Activated CD4-positive, alpha-beta memory T cell treated with anti-CD3 and anti-CD28 coated beads, Interleukin-2, amount 10 ng/mL, durations not matched to agents 7 days and 5 days (primary cell): ENCODE data around the gene COTL1. TPM values are rescaled to one million over a fixed set of nuclear protein-coding genes. Genes with fewer than 3 reads are reported as not detected.

ENCODE experiments used
- CTCF ChIA-PET: fragments of 350-600 bp; sonication (Branson Sonifier 250); formaldehyde crosslinking; loops from one replicate; lab custom pipeline; 2021; ENCODE audit warnings: antibody characterized with exemption, inconsistent platforms; lab: Charles Lee
- POLR2A ChIA-PET: fragments of 350-600 bp; sonication (Branson Sonifier 250); formaldehyde crosslinking; loops from one replicate; lab custom pipeline; 2021; ENCODE audit warnings: antibody characterized with exemption; lab: Charles Lee
- DNase-seq: peaks from one replicate; pipeline ENCODE4 v3.0.0-alpha.2; 2020
- H3K27ac Mint-ChIP-seq: one replicate; pipeline ENCODE4 v1.8.0; 2021; ENCODE audit warnings: mild to moderate bottlenecking, mixed read lengths
- H3K27me3 Mint-ChIP-seq: one replicate; pipeline ENCODE4 v1.8.0; 2021; ENCODE audit warnings: mixed read lengths
- H3K36me3 Mint-ChIP-seq: one replicate; pipeline ENCODE4 v1.8.0; 2021; ENCODE audit warnings: low read depth, mixed read lengths
- H3K4me1 Mint-ChIP-seq: one replicate; pipeline ENCODE4 v1.8.0; 2021; ENCODE audit warnings: mixed read lengths
- H3K4me3 Mint-ChIP-seq: one replicate; pipeline ENCODE4 v1.8.0; 2021; ENCODE audit warnings: mild to moderate bottlenecking, mixed read lengths
- H3K9me3 Mint-ChIP-seq: one replicate; pipeline ENCODE4 v1.8.0; 2021; ENCODE audit warnings: mixed read lengths
- total RNA-seq, 2 experiments: library from RNA; stranded (reverse); gene quantifications; one replicate each; pipeline ENCODE4 v1.2.3, GENCODE V29; 2021

The COTL1 gene
- total RNA-seq, 2 experiments from 2014 or later = 676 to 689 TPM

GRCh38 chr16:84543253-84543652 is 74.6 kb downstream of the COTL1 start:
- ChIA-PET CTCF (interaction anchor here (0.7 to 1.0 kb wide), 3 partner anchors 13 to 477 kb away, joined by 3 to 4 read pairs (median 3); no protein-coding TSS in a partner anchor), POLR2A (interaction anchor here (3.3 kb wide), 1 partner anchor 24 kb away, joined by 18 read pairs; no protein-coding TSS in a partner anchor)
- Mint-ChIP-seq H3K27me3 (no peaks in the 10 kb centered on the region), H3K9me3 (no peaks in the 10 kb centered on the region), H3K36me3 (peaks cover 32% of the 10 kb centered on the region), H3K4me3 (no peak overlapping the region), H3K27ac (no peak overlapping the region), H3K4me1 (peaks cover 31% of the 10 kb centered on the region)
- DNase-seq = no peak

GRCh38 chr16:84541999-84542817 is 75.7 kb downstream of the COTL1 start:
- no peak overlapping the region for H3K4me3 Mint-ChIP-seq
- ChIA-PET CTCF (interaction anchor here (0.6 to 1.1 kb wide), 4 partner anchors 14 to 109 kb away, joined by 3 to 4 read pairs (median 4); no protein-coding TSS in a partner anchor), POLR2A (interaction anchor here (1.2 to 3.3 kb wide), 2 partner anchors 12 to 23 kb away, joined by 4 to 18 read pairs; no protein-coding TSS in a partner anchor)
- H3K4me1 Mint-ChIP-seq = peaks cover 32% of the 10 kb centered on the region
- H3K36me3 Mint-ChIP-seq = peaks cover 34% of the 10 kb centered on the region
- H3K27me3 Mint-ChIP-seq = no peaks in the 10 kb centered on the region
- no peak for DNase-seq
- no peak overlapping the region for H3K27ac Mint-ChIP-seq
- no peaks in the 10 kb centered on the region for H3K9me3 Mint-ChIP-seq

GRCh38 chr16:84540194-84540593 is 77.7 kb downstream of the COTL1 start:
- CTCF ChIA-PET = interaction anchor here (0.7 to 1.6 kb wide), 4 partner anchors 9 to 198 kb away, joined by 3 to 4 read pairs (median 4); no protein-coding TSS in a partner anchor
- Mint-ChIP-seq H3K9me3 (no peaks in the 10 kb centered on the region), H3K4me1 (peaks cover 26% of the 10 kb centered on the region), H3K4me3 (no peak overlapping the region), H3K27ac (no peak overlapping the region), H3K36me3 (peaks cover 28% of the 10 kb centered on the region), H3K27me3 (no peaks in the 10 kb centered on the region)
- no peak for DNase-seq
- POLR2A ChIA-PET = interaction anchor here (1.5 to 3.5 kb wide), 3 partner anchors 9 to 27 kb away, joined by 3 to 14 read pairs (median 3); no protein-coding TSS in a partner anchor

- peaks cover 20% of the 10 kb centered on the region for H3K36me3 Mint-ChIP-seq
- CTCF ChIA-PET = interaction anchor here (1.7 kb wide), 1 partner anchor 11 kb away, joined by 3 read pairs; no protein-coding TSS in a partner anchor
- H3K4me1 Mint-ChIP-seq = peaks cover 16% of the 10 kb centered on the region
Observed at GRCh38 chr16:84538222-84538840, 79.5 kb downstream of the COTL1 start.

GRCh38 chr16:84537491-84538151 is 80.3 kb downstream of the COTL1 start:
- H3K4me3 Mint-ChIP-seq = no peak overlapping the region
- H3K27me3 Mint-ChIP-seq = no peaks in the 10 kb centered on the region
- peaks cover 24% of the 10 kb centered on the region for H3K36me3 Mint-ChIP-seq
- ChIA-PET CTCF (interaction anchor here (1.7 kb wide), 1 partner anchor 11 kb away, joined by 3 read pairs; no protein-coding TSS in a partner anchor), POLR2A (no interaction called here)
- H3K4me1 Mint-ChIP-seq = peaks cover 19% of the 10 kb centered on the region
- H3K27ac Mint-ChIP-seq = no peak overlapping the region
- DNase-seq = no peak
- H3K9me3 Mint-ChIP-seq = no peaks in the 10 kb centered on the region

More at GRCh38 chr16:84538222-84538840, 79.5 kb downstream of the COTL1 start:
- Mint-ChIP-seq H3K27ac (no peak overlapping the region), H3K4me3 (no peak overlapping the region), H3K27me3 (no peaks in the 10 kb centered on the region), H3K9me3 (no peaks in the 10 kb centered on the region)
- POLR2A ChIA-PET = interaction anchor here (1.2 to 3.5 kb wide), 3 partner anchors 10 to 19 kb away, joined by 3 to 14 read pairs (median 6); no protein-coding TSS in a partner anchor
- no peak for DNase-seq

GRCh38 chr16:84535851-84536250 is 82.0 kb downstream of the COTL1 start:
- no peak overlapping the region for H3K4me3 Mint-ChIP-seq
- H3K36me3 Mint-ChIP-seq = peaks cover 42% of the 10 kb centered on the region

GRCh38 chr16:84535408-84535807 is 82.5 kb downstream of the COTL1 start:
- no peak for DNase-seq
- H3K27ac Mint-ChIP-seq = no peak overlapping the region
- peaks cover 46% of the 10 kb centered on the region for H3K36me3 Mint-ChIP-seq
- ChIA-PET CTCF (no interaction called here), POLR2A (no interaction called here)
- peaks cover 8% of the 10 kb centered on the region for H3K9me3 Mint-ChIP-seq
- no peak overlapping the region for H3K4me3 Mint-ChIP-seq
- peaks cover 27% of the 10 kb centered on the region for H3K4me1 Mint-ChIP-seq
- H3K27me3 Mint-ChIP-seq = no peaks in the 10 kb centered on the region

More at GRCh38 chr16:84535851-84536250, 82.0 kb downstream of the COTL1 start:
- no peaks in the 10 kb centered on the region for H3K27me3 Mint-ChIP-seq
- peaks cover 5% of the 10 kb centered on the region for H3K9me3 Mint-ChIP-seq
- POLR2A ChIA-PET = no interaction called here
- CTCF ChIA-PET = no interaction called here
- DNase-seq = no peak
- no peak overlapping the region for H3K27ac Mint-ChIP-seq
- peaks cover 27% of the 10 kb centered on the region for H3K4me1 Mint-ChIP-seq

GRCh38 chr16:84534815-84535214 is 83.1 kb downstream of the COTL1 start:
- peaks cover 14% of the 10 kb centered on the region for H3K9me3 Mint-ChIP-seq
- ChIA-PET CTCF (no interaction called here), POLR2A (no interaction called here)
- H3K27ac Mint-ChIP-seq = no peak overlapping the region
- H3K4me3 Mint-ChIP-seq = no peak overlapping the region
- H3K36me3 Mint-ChIP-seq = peaks cover 51% of the 10 kb centered on the region
- H3K4me1 Mint-ChIP-seq = peaks cover 27% of the 10 kb centered on the region
- DNase-seq = no peak
- H3K27me3 Mint-ChIP-seq = no peaks in the 10 kb centered on the region

GRCh38 chr16:84532855-84533486 is 84.9 kb downstream of the COTL1 start:
- ChIA-PET POLR2A (interaction anchor here (0.8 to 2.2 kb wide), 8 partner anchors 9 to 23 kb away, joined by 3 to 19 read pairs (median 3); no protein-coding TSS in a partner anchor), CTCF (interaction anchor here (0.8 to 1.8 kb wide), 3 partner anchors 9 to 16 kb away, joined by 3 to 7 read pairs (median 6); no protein-coding TSS in a partner anchor)
- Mint-ChIP-seq H3K9me3 (peaks cover 22% of the 10 kb centered on the region), H3K4me3 (no peak overlapping the region), H3K4me1 (peaks cover 32% of the 10 kb centered on the region), H3K27ac (no peak overlapping the region), H3K27me3 (no peaks in the 10 kb centered on the region), H3K36me3 (peaks cover 55% of the 10 kb centered on the region)
- no peak for DNase-seq

- peaks cover 26% of the 10 kb centered on the region for H3K4me1 Mint-ChIP-seq
- H3K4me3 Mint-ChIP-seq = no peak overlapping the region
- peaks cover 52% of the 10 kb centered on the region for H3K36me3 Mint-ChIP-seq
- POLR2A ChIA-PET = interaction anchor here (0.8 to 2.2 kb wide), 8 partner anchors 8 to 24 kb away, joined by 3 to 19 read pairs (median 3); no protein-coding TSS in a partner anchor
- H3K27ac Mint-ChIP-seq = no peak overlapping the region
- no peaks in the 10 kb centered on the region for H3K27me3 Mint-ChIP-seq
- peaks cover 22% of the 10 kb centered on the region for H3K9me3 Mint-ChIP-seq
- no peak for DNase-seq
- CTCF ChIA-PET = interaction anchor here (0.8 to 1.8 kb wide), 3 partner anchors 8 to 17 kb away, joined by 3 to 7 read pairs (median 6); no protein-coding TSS in a partner anchor
Observed at GRCh38 chr16:84532291-84532724, 85.6 kb downstream of the COTL1 start.

- DNase-seq = no peak
- Mint-ChIP-seq H3K36me3 (peaks cover 50% of the 10 kb centered on the region), H3K4me1 (peaks cover 22% of the 10 kb centered on the region), H3K27ac (no peak overlapping the region), H3K4me3 (no peak overlapping the region), H3K9me3 (peaks cover 22% of the 10 kb centered on the region), H3K27me3 (no peaks in the 10 kb centered on the region)
- ChIA-PET CTCF (no interaction called here), POLR2A (interaction anchor here (0.9 to 2.2 kb wide), 4 partner anchors 9 to 21 kb away, joined by 3 to 19 read pairs (median 4); no protein-coding TSS in a partner anchor)
Observed at GRCh38 chr16:84531671-84532111, 86.2 kb downstream of the COTL1 start.
